Right renal pelvis (tissue), 4 donors: ENCODE measurements around the gene NCF2. TPM values are rescaled to one million over a fixed set of nuclear protein-coding genes. Genes with fewer than 3 reads are reported as not detected.

Source experiments
- DNase-seq, 4 donors: peaks; one replicate each; pipeline ENCODE4 v3.0.0-alpha.2; 2013; ENCODE audit warnings: low read depth in 4 of 4, low spot score in 3 of 4, missing footprints in 1 of 4
- polyA plus RNA-seq, 4 donors: library from polyadenylated mRNA; unstranded; fragments of 120-200 nt; gene quantifications; one replicate each; pipeline ENCODE4 v1.2.1, GENCODE V29; 2013; ENCODE audit not compliant: insufficient read length in 4 of 4

NCF2 gene
- polyA plus RNA-seq, 4 donors: 2.7 to 4.9 (median 3.2) TPM

- no peak for DNase-seq
Measured at GRCh38 chr1:183586926-183587325, 3.3 kb downstream of the NCF2 start.

- DNase-seq: no peak
Measured at GRCh38 chr1:183586455-183586854, 3.8 kb downstream of the NCF2 start.

GRCh38 chr1:183585038-183585437 is 5.2 kb downstream of the NCF2 start:
- no peak for DNase-seq

- DNase-seq: no peak
Measured at GRCh38 chr1:183584147-183584546, 6.1 kb downstream of the NCF2 start.

DNA sequence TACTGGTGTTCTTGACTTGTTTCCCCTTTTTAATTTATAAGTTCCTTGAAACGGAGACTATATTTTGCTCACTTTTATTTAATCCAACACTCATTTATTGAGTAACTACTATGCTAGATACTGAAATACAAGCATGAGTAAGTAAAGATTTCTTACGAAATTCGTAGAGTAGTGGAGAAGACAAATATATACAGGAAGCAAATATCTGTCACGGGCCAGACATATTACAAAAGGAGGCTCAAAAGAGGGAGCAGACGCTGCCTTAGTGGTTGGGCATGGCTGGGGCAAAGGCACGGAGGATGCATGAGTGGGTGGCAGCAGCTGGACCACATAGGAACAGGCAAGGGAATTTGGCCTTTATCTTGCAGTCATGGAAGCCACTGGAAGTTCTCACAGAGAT is 6.8 kb downstream of the NCF2 start:
- no peak for DNase-seq

GRCh38 chr1:183582021-183582713 is 8.1 kb downstream of the NCF2 start:
- DNase-seq: no peak

DNA sequence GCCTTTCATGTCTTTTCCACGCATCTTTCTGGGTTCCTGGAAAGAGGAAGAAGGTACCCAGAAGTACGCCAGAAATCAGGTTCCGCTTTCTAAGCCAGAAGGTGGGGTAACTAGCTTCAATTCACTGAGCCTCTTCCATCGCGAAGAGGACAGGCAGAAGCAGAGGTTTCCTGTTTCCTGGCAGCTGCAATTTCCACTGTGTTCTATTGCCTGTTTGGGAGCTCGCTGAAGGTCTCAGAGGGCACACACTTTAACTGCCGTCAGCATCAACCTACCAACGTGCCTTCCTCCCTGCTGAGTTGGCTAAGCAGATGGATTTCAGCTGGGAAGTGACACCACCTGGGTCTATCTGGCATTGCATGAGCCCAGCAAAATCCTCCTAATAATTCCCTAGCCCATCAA is 10.0 kb downstream of the NCF2 start:
- peak in 2 of 4 donors; percentile 18 to 31 for DNase-seq

DNA sequence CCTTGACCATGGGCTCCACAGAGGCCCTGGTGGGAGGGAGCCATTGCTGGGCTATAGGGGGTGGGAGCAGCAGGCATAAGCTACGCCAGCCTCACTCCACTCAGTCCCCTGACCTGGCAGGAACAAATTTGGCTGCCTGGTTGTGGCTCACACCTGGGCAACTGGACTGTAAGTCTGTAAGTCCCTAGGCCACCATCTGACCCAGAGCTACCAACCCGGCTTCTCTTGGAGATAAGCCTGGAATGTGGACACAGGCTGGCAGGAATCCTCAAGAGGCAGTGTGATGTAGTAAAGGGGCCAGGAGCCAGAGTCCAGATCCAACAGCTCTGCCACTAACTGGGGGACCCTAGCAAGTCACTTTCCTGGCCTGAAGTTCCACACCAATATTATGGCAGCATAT is 11.4 kb downstream of the NCF2 start:
- DNase-seq: no peak

DNA sequence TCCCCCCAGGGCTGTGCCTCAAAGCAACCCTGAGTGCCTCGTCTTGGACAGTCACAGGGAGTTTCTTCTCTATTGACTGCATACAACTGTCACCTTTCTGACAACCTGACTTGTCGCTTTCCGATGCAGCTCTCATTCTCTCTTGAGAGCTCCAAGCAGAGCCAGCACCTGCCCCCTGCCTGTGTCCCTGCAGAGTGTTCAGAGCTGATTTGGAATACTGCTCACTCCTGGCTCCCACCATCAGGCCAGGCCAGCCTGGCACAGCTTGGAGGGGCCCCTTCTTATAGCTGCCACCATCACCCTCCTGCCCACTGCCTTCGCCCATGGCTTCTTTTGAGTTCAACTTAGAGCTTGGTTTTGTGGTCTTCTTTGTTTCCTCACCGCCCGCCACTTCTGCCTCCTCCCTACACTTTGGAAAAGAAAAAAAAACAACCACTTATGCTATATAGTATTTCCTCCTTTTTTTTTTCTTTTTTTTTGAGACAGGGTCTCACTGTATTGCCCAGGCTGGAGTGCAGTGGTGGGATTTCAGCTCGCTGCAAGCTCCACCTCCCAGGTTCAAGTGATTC is 12.3 kb downstream of the NCF2 start:
- no peak for DNase-seq

DNA sequence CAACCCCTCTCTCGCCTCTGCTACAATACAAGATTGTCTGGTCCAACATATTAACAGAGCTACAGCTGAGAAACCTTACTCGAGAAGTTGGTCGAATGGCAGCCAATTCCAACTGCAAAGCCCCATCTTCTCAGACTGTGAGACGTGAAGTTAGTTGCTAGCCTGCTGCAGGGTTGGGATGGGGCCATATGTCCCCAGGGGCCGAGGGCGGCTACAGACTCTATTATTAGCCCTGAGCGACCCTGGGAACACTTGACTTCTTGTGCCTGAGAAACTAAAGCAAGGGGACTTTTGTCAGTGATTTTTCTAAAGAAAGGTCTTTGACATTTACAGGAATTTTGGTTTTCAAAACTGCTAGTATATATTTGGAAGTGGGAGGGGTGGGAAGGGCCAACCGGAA is 13.7 kb downstream of the NCF2 start:
- no peak for DNase-seq

DNA sequence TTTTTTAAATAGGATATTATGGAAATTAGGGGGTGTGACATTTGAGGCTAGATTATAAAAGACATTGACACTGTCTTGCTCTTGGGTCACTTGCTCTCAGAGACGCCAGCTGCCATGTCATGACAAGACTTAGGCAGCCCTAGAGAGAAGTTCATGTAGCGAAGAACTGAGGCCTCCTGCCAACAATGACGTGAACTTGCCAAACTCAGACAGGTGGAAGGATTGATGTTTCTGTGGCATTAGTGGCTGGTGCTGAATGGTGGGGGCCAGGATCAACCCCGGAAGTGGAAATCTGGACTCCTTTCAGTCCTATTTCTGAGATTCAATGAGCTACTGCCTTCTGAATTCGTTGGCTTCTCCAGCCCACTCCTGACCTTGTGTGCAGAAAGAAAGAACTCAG is 14.7 kb downstream of the NCF2 start:
- no peak for DNase-seq

DNA sequence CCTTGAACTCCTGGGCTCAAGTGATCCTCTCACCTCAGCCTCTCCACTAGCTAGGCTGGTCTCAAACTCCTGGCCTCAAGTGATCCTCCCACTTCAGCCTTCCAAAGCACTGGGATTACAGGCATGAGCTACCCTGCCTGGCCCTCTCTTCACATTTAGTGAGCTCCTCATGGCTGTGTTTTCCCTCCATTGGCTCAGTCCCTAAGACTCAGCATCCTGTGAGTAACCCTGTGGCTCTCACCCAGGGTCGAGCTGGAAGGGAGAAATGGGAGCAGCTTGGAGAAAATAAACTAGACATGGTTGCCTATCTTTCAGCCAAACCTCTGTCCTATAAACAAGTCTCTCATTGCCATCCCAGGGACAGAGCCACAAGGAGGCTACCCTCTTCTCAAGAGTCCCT is 17.5 kb downstream of the NCF2 start:
- no peak for DNase-seq

DNA sequence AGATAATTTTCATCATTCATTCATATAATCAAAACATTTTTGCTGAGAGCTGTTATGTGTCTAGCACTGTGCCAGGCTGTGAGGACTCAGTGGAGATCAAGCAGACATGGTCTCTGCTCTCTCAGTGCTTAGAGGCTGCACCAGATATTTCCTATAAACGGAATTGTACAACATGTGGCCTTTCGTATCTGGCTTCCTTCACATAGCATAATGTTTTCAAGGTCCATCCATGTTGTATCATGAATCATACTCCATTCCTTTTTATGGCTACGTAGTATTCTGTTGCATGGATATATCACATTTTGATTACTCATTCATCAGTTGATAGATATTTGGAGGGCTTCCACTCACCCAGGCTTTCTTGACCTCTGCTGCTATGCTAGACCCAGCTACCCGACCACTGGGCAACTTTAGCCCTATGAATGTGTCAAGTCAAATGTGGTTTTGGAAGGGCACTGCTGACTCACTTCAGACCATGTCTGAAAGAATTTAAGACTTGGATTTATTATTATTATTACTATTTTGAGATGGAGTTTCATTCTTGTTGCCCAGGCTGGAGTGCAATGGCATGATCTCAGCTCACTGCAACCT is 18.5 kb downstream of the NCF2 start:
- no peak for DNase-seq

- DNase-seq: no peak
Measured at GRCh38 chr1:183570451-183570850, 19.8 kb downstream of the NCF2 start.

DNA sequence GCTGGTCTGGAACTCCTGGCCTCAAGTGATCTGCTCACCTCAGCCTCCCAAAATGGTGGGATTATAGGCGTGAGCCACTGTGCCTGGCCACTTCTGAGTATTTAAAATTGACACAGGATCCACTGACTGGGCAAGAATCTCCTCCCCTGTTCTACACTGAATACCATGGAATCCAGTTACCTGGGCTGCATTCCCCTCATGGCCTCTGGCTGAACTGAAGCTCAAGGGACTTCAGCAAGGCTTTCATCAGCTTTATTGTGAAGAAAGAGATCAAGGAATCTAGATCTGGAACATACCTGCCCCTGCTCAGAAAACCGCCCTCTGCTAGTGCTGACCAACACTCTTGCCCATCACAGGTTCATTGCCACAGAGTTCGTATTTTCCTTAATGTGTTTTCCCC is 20.5 kb downstream of the NCF2 start:
- DNase-seq: no peak

DNA sequence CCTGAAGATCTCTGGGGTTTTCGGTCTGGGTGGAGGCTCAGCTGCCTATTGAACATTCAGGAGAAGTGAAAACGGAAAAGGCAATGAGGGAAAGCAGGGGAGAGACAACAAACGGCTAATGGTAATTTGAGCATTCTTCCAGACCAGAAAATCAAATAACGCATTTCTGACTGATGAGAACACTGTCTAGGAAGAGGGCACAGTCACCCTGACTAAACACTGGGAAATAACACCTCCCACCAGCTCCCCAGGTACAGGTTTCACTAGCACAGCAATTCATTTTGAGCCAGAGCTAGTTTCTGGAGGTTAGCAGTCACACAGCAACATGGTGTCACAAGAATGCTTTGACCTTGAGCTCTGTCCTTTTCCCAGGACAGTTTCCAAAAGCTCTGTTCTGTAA is 21.1 kb downstream of the NCF2 start:
- DNase-seq: no peak

DNA sequence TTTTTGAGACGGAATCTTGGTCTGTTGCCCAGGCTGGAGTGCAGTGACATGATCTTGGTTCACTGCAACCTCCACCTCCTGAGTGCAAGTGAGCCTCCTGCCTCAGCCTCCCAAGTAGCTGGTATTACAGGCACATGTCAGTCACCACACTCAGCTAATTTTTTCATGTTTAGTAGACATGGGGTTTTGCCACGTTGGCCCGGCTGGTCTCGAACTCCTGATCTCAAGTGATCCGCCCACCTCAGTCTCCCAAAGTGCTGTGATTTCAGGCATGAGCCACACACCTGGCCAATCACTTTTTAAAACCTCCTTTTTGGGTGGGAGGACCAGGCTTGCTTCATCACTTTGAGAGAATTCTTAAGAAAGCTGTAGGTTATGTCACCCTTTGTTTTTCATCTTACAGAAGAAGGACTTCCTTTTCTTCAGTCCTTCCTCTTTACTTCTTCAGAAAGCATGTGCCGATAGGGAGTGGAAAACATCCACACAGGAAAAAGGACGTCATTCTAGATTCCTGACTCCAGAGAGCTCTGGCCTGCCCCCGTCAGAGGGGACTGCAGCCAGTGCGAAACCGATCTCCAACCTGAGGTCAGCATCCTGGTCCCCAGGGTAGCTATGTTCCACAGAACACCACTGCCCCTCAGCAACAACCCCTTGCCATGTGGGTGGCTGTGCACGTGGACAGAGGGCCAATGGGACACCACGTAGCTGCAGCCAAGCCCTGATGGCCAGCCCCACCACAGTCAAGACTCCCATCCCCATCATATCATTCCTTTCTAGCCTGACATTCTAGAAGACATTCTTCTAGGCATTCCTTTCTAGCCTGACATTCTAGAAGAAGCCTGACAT is 21.9 kb downstream of the NCF2 start:
- DNase-seq: no peak

DNA sequence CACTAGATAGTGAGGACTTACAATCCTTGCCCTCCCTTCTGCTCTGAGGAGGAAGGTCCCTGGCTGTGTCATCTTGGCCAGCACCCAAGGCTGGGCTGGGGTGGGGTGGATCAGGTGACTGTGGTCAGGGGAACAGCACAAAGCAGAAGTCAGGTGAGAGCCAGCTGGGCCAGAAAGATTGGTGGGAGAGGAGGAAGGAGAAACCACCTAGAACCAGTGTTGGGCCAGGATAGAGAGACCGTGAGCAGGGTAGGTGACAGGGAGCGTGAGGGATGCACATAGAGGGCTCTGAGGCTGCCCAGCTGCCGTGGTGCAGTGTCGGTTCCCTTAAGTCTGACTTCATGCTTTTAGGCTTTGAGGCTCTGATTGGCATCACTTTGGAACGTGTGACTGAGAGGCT is 22.7 kb downstream of the NCF2 start:
- no peak for DNase-seq

GRCh38 chr1:183566026-183566425 is 24.2 kb downstream of the NCF2 start:
- DNase-seq: no peak

- DNase-seq: no peak
Measured at GRCh38 chr1:183565261-183565660, 25.0 kb downstream of the NCF2 start.

- DNase-seq: no peak
Measured at GRCh38 chr1:183562701-183563100, 27.6 kb downstream of the NCF2 start.
